AG09309 (cell line): ENCODE data around the gene B3GALT5.

Experiments
- DNase-seq: peaks from one replicate; pipeline ENCODE4 v3.0.0-alpha.2; 2010; ENCODE audit warnings: low read depth
- H3K4me3 ChIP-seq: 2 replicates; pipeline ENCODE4 v1.5.1; 2011; ENCODE audit warnings: mild to moderate bottlenecking, low read depth, low read length, moderate library complexity; ENCODE audit not compliant: control insufficient read depth
- CTCF ChIP-seq: IDR thresholded peaks from 2 replicates; pipeline ENCODE4 v1.5.1; 2011; ENCODE audit warnings: mild to moderate bottlenecking, low read depth, low read length, inconsistent platforms; ENCODE audit not compliant: insufficient read depth, control insufficient read depth; ENCODE audit errors: missing control alignments

Gene B3GALT5

DNA sequence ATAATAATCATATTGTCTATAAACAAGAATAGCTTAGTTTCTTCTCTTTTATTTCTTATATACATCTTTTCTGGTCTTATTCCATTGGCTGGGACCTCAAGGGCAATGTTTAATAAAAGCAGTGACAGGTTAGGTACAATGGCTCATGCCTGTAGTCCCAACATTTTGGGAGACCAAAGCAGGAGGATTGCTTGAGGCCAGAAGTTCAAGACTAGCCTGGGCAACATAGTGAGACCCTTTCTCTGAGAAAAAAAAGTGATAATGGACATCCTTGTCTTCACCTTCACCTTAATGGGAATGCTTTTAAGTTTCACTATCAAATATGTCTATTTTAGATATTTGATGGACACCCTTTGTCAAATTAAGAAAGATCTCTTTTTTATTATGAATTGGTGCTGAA lies 8.1 kb downstream of the B3GALT5 start:
- DNase-seq: no peak
- TF ChIP-seq CTCF: no peak
- no peak overlapping the region for H3K4me3 ChIP-seq

- no peak for DNase-seq
- H3K4me3 ChIP-seq: no peak overlapping the region
- TF ChIP-seq CTCF: no peak
Measured at GRCh38 chr21:39625211-39625895, 12.6 kb downstream of the B3GALT5 start.

DNA sequence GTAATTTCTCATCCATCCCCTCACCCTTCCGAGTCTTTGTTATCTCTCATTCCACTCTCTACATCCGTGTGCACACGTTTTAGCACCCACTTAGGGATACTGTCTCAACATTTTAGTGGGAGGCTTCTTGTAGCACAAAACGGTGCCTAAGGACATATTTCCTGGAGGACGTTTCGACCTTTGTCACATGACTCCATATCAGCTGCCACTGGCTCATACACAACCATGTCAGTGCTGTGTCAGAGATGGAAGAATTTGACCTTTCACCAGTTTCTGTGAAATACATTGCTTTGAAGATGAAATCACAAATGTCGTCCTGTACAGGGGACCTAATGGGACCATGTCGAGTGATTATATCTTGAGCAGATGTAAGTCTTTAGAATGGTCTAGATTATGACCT lies 15.6 kb downstream of the B3GALT5 start:
- TF ChIP-seq CTCF: no peak
- DNase-seq: no peak
- H3K4me3 ChIP-seq: no peak overlapping the region

- no peak for TF ChIP-seq CTCF
- H3K4me3 ChIP-seq: peak overlapping the region; percentile 22
- no peak for DNase-seq
Measured at GRCh38 chr21:39630191-39630591, 17.5 kb downstream of the B3GALT5 start.

- no peak for DNase-seq
- no peak for TF ChIP-seq CTCF
- peak overlapping the region; percentile 22 for H3K4me3 ChIP-seq
Measured at GRCh38 chr21:39630827-39631226, 18.1 kb downstream of the B3GALT5 start.

DNA sequence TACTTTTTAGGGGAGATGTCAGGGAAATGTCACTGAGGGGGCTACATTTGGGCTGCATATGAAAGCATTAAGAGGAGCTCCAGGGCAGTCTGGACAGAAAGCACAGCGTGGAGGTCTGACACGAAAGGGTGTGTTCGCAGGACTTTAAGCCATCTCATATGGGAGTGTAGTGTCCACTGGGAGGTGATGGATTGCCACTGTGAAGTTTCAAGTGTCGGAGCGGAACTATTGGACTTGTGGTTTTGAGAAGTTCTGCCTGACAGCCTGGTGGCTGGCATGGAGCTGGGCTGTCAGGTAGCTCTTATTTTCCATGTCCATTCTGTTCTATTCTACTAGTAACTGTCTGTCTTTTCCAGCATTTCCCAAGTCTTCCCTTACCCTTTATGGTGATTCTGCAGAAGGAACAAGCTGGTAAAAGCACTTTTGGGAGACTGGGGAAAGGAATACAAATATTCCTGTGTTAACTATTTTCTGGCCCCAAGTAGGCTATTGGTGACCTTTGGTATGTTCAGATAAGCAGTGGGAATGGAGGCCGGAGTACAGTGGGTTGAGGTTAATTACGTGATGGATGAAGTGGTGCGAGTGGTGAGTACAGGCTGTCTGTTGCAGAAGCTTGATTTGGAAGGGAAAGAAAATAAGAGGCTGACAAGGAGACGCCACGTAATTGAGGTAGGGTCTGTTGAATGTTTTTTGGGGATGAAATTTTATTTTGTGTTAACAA lies 19.3 kb downstream of the B3GALT5 start:
- no peak for TF ChIP-seq CTCF
- no peak for DNase-seq
- no peak overlapping the region for H3K4me3 ChIP-seq
